HFF-Myc (cell line): ENCODE measurements around the gene RNASE11.
"Not testable (repeated sequence)": the region's sequence is repeated elsewhere in the genome, so short reads cannot be mapped to it uniquely, and the experiment has no call there.

Experiments used
- DNase-seq: peaks from one replicate; pipeline ENCODE4 v3.0.0-alpha.2; 2011; ENCODE audit warnings: low read depth; ENCODE audit errors: extremely low read depth
- H3K4me3 ChIP-seq: replicated peaks from 2 replicates; pipeline ENCODE4 v1.5.1; 2011; ENCODE audit warnings: low read depth, mild to moderate bottlenecking, control low read depth, low read length
- CTCF ChIP-seq: IDR thresholded peaks from 2 replicates; pipeline ENCODE4 v1.5.1; 2012; ENCODE audit warnings: mild to moderate bottlenecking, low read depth, low read length, control low read depth; ENCODE audit errors: missing control alignments

The RNASE11 gene

GRCh38 chr14:20601522-20601921, 13.7 kb upstream of the RNASE11 start:
- no peak overlapping the region for H3K4me3 ChIP-seq
- DNase-seq = no peak
- TF ChIP-seq CTCF = no peak

GRCh38 chr14:20597108-20597507, 9.3 kb upstream of the RNASE11 start:
- no peak for TF ChIP-seq CTCF

GRCh38 chr14:20595726-20596125, 7.9 kb upstream of the RNASE11 start:
- not testable (repeated sequence) for H3K4me3 ChIP-seq, DNase-seq

More at GRCh38 chr14:20597108-20597507, 9.3 kb upstream of the RNASE11 start:
- H3K4me3 ChIP-seq = no peak overlapping the region
- no peak for DNase-seq

- no peak overlapping the region for H3K4me3 ChIP-seq
- no peak for DNase-seq
- TF ChIP-seq CTCF = no peak
Observed at GRCh38 chr14:20592574-20592973, 4.8 kb upstream of the RNASE11 start.

GRCh38 chr14:20591235-20591634, 3.4 kb upstream of the RNASE11 start, which contains the start of gene RNASE12:
RNASE12 (minus strand) TSS chr14:20591376; CDS start chr14:20590723, 653 bp downstream.
- no peak for TF ChIP-seq CTCF
- DNase-seq = no peak
- H3K4me3 ChIP-seq = no peak within 1 kb of the TSS

GRCh38 chr14:20583908-20584307, 3.9 kb downstream of the RNASE11 start:
- no peak for DNase-seq
- no peak overlapping the region for H3K4me3 ChIP-seq
- no peak for TF ChIP-seq CTCF

- no peak for TF ChIP-seq CTCF
- no peak overlapping the region for H3K4me3 ChIP-seq
- DNase-seq = no peak
Observed at GRCh38 chr14:20583142-20583541, 4.7 kb downstream of the RNASE11 start.
